T-cell (primary cell): ENCODE measurements around the gene EPAS1. TPM values are rescaled to one million over a fixed set of nuclear protein-coding genes. Genes with fewer than 3 reads are reported as not detected.

Source experiments
- ATAC-seq, 4 experiments: fragments of 200-7000 bp in 3 of 4; fragments of 150-1000 bp in 1 of 4; cut with Tn5 transposase; replicated peaks in 1 of 4; 1 replicate in 3 of 4; 2 replicates in 1 of 4; pipeline ENCODE4 v1.10.0; 2021; ENCODE audit warnings: moderate library complexity in 3 of 4, mild to moderate bottlenecking in 2 of 4, moderate number of reproducible peaks in 1 of 4
- CTCF ChIA-PET, 2 donors: fragments of 300-600 bp; sonication (Branson Sonifier 250); formaldehyde crosslinking; loops; one replicate each; lab custom pipeline; 2022; ENCODE audit warnings: antibody characterized with exemption in 2 of 2; lab: Charles Lee
- POLR2A ChIA-PET, 2 donors: fragments of 300-600 bp; sonication (Branson Sonifier 250); formaldehyde crosslinking; loops; one replicate each; lab custom pipeline; 2022; ENCODE audit warnings: antibody characterized with exemption in 2 of 2; lab: Charles Lee
- DNase-seq, 35 experiments: peaks; one replicate each; pipeline versions ENCODE4 v3.0.0 to v3.0.0-alpha.2; 2013 to 2023
- H3K27ac ChIP-seq: one replicate; pipeline ENCODE4 v1.5.1; 2013; ENCODE audit warnings: low read length
- H3K27me3 ChIP-seq, 2 experiments: replicated peaks in 1 of 2; 1 replicate in 1 of 2; 2 replicates in 1 of 2; pipeline versions ENCODE4 v1.6.1 to v1.7.0; 2013; ENCODE audit warnings: low read length in 1 of 2, mixed read lengths in 1 of 2; ENCODE audit not compliant: control insufficient read depth in 2 of 2, insufficient read depth in 2 of 2; ENCODE audit errors: extremely low read depth in 1 of 2
- H3K36me3 ChIP-seq, 2 donors: 1 replicate in 1 of 2; 2 replicates in 1 of 2; pipeline versions ENCODE4 v1.6.1 to v1.7.0; 2013; ENCODE audit warnings: low read length in 1 of 2; ENCODE audit not compliant: control insufficient read depth in 2 of 2, insufficient read depth in 1 of 2; ENCODE audit errors: extremely low read depth in 1 of 2
- H3K4me1 ChIP-seq, 2 experiments: 1 replicate in 1 of 2; 2 replicates in 1 of 2; pipeline versions ENCODE4 v1.6.1 to v1.7.0; 2013; ENCODE audit warnings: low read length in 2 of 2, mixed read lengths in 1 of 2; ENCODE audit not compliant: insufficient read depth in 2 of 2, control insufficient read depth in 1 of 2; ENCODE audit errors: extremely low read depth in 1 of 2
- H3K4me3 ChIP-seq, 2 donors: 1 replicate in 1 of 2; 2 replicates in 1 of 2; pipeline versions ENCODE4 v1.5.1 to v1.7.0; 2013; ENCODE audit warnings: mild to moderate bottlenecking in 2 of 2, low read length in 1 of 2, moderate library complexity in 1 of 2; ENCODE audit not compliant: control insufficient read depth in 1 of 2; ENCODE audit errors: extremely low read depth in 1 of 2
- H3K9me3 ChIP-seq: 2 replicates; pipeline ENCODE4 v1.7.0; 2013
- H3K27ac Mint-ChIP-seq, 2 donors: one replicate each; pipeline ENCODE4 v1.8.0; 2020 to 2021; ENCODE audit warnings: mild to moderate bottlenecking in 2 of 2, mixed read lengths in 2 of 2
- H3K27me3 Mint-ChIP-seq, 2 donors: one replicate each; pipeline ENCODE4 v1.8.0; 2021 to 2022; ENCODE audit warnings: mixed read lengths in 2 of 2
- H3K36me3 Mint-ChIP-seq: one replicate; pipeline ENCODE4 v1.8.0; 2021; ENCODE audit warnings: mixed read lengths
- H3K4me1 Mint-ChIP-seq, 3 donors: one replicate each; pipeline ENCODE4 v1.8.0; 2020 to 2022; ENCODE audit warnings: mixed read lengths in 3 of 3, mild to moderate bottlenecking in 1 of 3
- H3K4me3 Mint-ChIP-seq, 3 donors: one replicate each; pipeline ENCODE4 v1.8.0; 2020 to 2022; ENCODE audit warnings: mild to moderate bottlenecking in 3 of 3, mixed read lengths in 3 of 3, moderate library complexity in 3 of 3
- H3K9me3 Mint-ChIP-seq, 3 donors: one replicate each; pipeline ENCODE4 v1.8.0; 2020 to 2022; ENCODE audit warnings: mixed read lengths in 3 of 3
- WGBS: methylation state at CpG from one replicate; pipeline ENCODE4 v1.1.5; 2013; ENCODE audit warnings: missing lambda C conversion rate; ENCODE audit not compliant: insufficient coverage; 5-methylcytosine and 5-hydroxymethylcytosine counted together
- total RNA-seq, 35 experiments: library from RNA in 6 of 35; stranded (reverse) in 6 of 35; fragments of 120-200 nt in 1 of 35; gene quantifications; one replicate each; pipeline versions ENCODE4 v1.2.1 to v1.2.4 and lab custom pipeline; 2013 to 2026

Gene EPAS1
- total RNA-seq, 5 donors from 2014 or later (not counting 1 experiment from before 2014, with no cell fraction given): 1.0 to 4.0 (median 3.0) TPM

DNA sequence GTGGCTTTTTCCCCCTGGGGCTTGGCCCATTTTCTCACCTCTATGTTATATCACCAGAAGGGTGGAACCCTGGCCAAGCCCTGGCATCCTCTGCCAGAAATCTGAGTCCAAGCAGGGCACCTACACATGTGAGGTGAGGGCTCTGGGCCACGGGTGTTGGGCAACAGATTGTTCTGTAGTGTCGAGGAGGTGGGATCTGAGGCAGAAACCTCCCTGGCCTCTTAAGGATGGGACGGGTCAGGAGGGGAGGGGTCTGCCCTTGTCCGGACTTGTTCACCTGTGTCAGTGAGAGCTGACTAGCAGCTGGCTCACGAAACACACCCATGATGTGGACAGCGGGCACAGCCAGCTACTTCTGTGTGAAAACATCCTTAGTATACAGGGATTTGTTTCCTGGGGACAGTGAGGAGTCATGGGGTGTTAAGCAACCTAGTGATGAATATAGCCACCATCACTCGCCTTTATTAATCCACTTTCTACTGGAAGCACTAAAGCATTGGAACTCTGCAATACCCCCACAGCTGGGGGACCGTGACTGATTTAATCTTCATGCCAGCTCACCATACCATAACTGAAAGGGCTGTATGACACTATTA, 35.6 kb downstream of the EPAS1 start:
- 50% methylated on average over 1 of the region's 8 CpGs for WGBS
- Mint-ChIP-seq H3K9me3 (no peaks in the 10 kb centered on the region), H3K36me3 (no peaks in the 10 kb centered on the region), H3K4me1 (peaks cover 8 to 35% (median 22%) of the 10 kb centered on the region in 3 donors), H3K4me3 (no peak overlapping the region), H3K27me3 (peaks cover 0 to 3% of the 10 kb centered on the region in 2 donors), H3K27ac (no peak overlapping the region)
- Histone ChIP-seq H3K4me3 (no peak overlapping the region), H3K27ac (no peak overlapping the region), H3K27me3 (peaks cover 0 to 17% of the 10 kb centered on the region in 2 experiments), H3K36me3 (no peaks in the 10 kb centered on the region), H3K4me1 (peaks cover 7% of the 10 kb centered on the region in 2 experiments), H3K9me3 (no peaks in the 10 kb centered on the region)
- ChIA-PET POLR2A (no interaction called here), CTCF (no interaction called here)
- ATAC-seq (no peak), DNase-seq (no peak)

DNA sequence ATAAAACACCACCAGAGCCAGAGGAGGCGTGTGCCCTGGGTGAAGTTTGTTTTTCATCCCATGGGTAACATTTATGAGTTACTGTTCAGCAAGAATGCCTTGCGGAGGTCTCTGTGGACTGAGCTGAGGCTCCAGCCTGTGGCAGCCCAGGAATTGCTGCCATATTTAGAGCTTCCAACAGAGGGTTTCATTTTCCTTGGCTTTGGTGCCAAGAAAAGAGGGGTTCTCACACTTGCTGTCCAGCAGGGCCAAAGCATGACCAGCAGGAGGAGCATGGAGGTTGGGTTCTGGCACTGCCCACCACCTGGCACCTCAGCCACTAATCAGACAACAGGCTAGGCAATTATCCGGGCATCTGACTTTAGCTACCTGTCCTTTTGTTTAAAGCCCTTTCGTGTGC, 36.7 kb downstream of the EPAS1 start:
- H3K9me3 Mint-ChIP-seq: no peaks in the 10 kb centered on the region
- no peak overlapping the region for H3K4me3 Mint-ChIP-seq
- 95% methylated on average over 4 of the region's 4 CpGs for WGBS
- peaks cover 0 to 17% of the 10 kb centered on the region in 2 experiments for H3K27me3 ChIP-seq
- H3K9me3 ChIP-seq: no peaks in the 10 kb centered on the region
- peaks cover 0 to 3% of the 10 kb centered on the region in 2 donors for H3K27me3 Mint-ChIP-seq
- H3K4me3 ChIP-seq: no peak overlapping the region
- no peak overlapping the region for H3K27ac Mint-ChIP-seq
- no peak overlapping the region for H3K27ac ChIP-seq
- CTCF ChIA-PET: interaction anchor here in 1 of 2 donors (1.0 kb wide), 1 partner anchor 13 kb away, joined by 3 read pairs; no protein-coding TSS in a partner anchor
- H3K4me1 Mint-ChIP-seq: peaks cover 10 to 31% (median 27%) of the 10 kb centered on the region in 3 donors
- POLR2A ChIA-PET: no interaction called here
- H3K36me3 Mint-ChIP-seq: no peaks in the 10 kb centered on the region
- no peaks in the 10 kb centered on the region for H3K36me3 ChIP-seq
- peaks cover 7 to 9% of the 10 kb centered on the region in 2 experiments for H3K4me1 ChIP-seq
- DNase-seq (peak in 1 of 35 experiments; percentile 26), ATAC-seq (no peak)

GRCh38 chr2:46334389-46335271, 37.4 kb downstream of the EPAS1 start:
- Histone ChIP-seq H3K27me3 (peaks cover 0 to 17% of the 10 kb centered on the region in 2 experiments), H3K9me3 (no peaks in the 10 kb centered on the region), H3K4me1 (peaks cover 7 to 9% of the 10 kb centered on the region in 2 experiments), H3K27ac (no peak overlapping the region), H3K4me3 (no peak overlapping the region), H3K36me3 (no peaks in the 10 kb centered on the region)
- CTCF ChIA-PET: no interaction called here
- Mint-ChIP-seq H3K27me3 (peaks cover 0 to 3% of the 10 kb centered on the region in 2 donors), H3K4me1 (peaks cover 10 to 28% (median 27%) of the 10 kb centered on the region in 3 donors), H3K9me3 (no peaks in the 10 kb centered on the region), H3K27ac (no peak overlapping the region), H3K36me3 (no peaks in the 10 kb centered on the region), H3K4me3 (no peak overlapping the region)
- POLR2A ChIA-PET: no interaction called here
- DNase-seq (no peak), ATAC-seq (no peak)
- WGBS: 53% methylated on average over 1 of the region's 6 CpGs

DNA sequence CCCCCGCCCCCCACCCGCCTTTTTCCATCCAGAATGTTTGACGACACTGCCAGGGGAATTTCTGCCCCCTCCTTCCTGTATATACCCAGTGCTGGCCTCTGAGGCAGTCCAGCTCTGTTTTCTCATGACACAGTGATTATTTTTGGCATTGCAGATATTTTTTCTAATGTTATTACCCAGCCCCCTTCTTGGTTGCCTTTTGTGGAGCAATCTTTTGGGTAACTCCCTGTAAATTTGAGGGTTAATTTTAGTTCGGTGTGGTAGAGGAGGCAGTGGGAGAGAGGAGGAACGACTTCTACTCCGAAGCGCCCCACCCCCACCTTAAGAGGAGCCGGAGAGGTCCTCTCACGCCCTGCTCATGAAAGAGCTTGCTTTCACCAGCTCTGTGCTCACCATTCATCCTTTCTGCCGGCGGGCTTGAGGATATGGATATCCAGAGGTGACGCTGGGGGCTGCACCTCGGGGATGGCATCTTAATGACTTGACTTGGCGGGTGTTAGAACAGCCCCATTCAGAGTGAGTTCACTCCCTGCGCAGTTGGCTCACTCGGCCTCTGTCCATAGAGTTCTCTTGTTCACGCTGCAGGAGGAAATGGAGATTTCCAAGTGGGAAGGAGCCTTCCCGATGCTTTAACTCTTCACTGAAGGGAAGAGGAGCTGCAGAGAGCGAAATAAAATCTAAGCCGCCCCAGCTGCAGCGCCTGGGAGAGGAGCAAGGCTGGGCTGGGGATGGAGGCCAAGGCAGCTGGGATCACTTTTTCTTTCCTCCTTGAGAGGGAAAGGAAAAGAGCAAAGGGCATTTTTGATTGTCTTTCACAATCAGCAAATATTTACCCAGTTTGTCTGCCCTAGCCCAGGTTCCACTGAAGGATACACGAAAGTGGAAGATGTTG, 38.4 kb downstream of the EPAS1 start:
- ChIA-PET POLR2A (no interaction called here), CTCF (interaction anchor here in 1 of 2 donors (0.5 to 0.6 kb wide), 2 partner anchors 972 to 1532 kb away, joined by 4 to 6 read pairs; no protein-coding TSS in a partner anchor)
- H3K27ac Mint-ChIP-seq: no peak overlapping the region
- WGBS: 83% methylated on average over 6 of the region's 22 CpGs
- no peaks in the 10 kb centered on the region for H3K36me3 Mint-ChIP-seq
- H3K4me3 Mint-ChIP-seq: no peak overlapping the region
- no peaks in the 10 kb centered on the region for H3K9me3 Mint-ChIP-seq
- H3K36me3 ChIP-seq: no peaks in the 10 kb centered on the region
- H3K4me1 Mint-ChIP-seq: peaks cover 10 to 31% (median 27%) of the 10 kb centered on the region in 3 donors
- H3K27ac ChIP-seq: no peak overlapping the region
- DNase-seq: no peak
- peaks cover 7 to 9% of the 10 kb centered on the region in 2 experiments for H3K4me1 ChIP-seq
- no peak overlapping the region for H3K4me3 ChIP-seq
- peaks cover 0 to 3% of the 10 kb centered on the region in 2 donors for H3K27me3 Mint-ChIP-seq
- no peak for ATAC-seq
- no peaks in the 10 kb centered on the region for H3K9me3 ChIP-seq
- H3K27me3 ChIP-seq: peaks cover 0 to 17% of the 10 kb centered on the region in 2 experiments

DNA sequence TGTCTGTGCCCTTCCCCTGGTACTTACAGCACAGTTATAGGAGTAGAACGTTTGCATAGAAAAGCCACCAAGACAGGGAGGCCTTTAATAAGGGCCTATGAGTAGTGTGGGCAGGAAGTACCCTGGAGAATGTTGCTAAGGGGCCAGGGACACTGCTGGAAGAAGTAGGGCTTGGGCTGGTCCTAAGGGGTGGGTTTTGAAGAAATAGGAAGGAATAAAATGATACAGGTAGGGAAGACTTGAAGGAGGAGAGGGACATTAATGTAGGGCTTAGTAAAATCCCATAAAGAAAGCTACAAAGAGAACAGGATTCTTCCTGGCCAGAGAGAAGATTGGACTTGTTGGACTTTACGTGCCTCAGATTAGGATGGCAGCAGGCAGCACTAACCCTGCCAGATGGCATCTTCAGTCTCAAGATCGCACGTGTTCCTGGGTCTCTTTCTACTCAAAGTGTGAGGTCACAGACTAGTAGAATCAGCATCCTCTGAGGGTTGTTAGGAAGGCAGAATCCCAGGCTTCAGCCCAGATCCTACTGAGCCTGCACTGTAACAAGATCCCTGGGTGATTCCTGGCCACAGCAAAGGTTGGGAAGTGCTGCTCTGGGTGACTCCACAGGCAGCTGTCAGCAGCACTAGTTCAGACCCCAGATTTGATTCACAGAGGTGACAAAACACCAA, 39.2 kb downstream of the EPAS1 start:
- ChIA-PET CTCF (interaction anchor here in 1 of 2 donors (0.6 kb wide), 1 partner anchor 972 kb away, joined by 4 read pairs; no protein-coding TSS in a partner anchor), POLR2A (no interaction called here)
- peaks cover 0 to 3% of the 10 kb centered on the region in 2 donors for H3K27me3 Mint-ChIP-seq
- 84% methylated on average over 3 of the region's 4 CpGs for WGBS
- no peaks in the 10 kb centered on the region for H3K36me3 ChIP-seq
- no peak overlapping the region for H3K4me3 Mint-ChIP-seq
- ATAC-seq (no peak), DNase-seq (no peak)
- no peaks in the 10 kb centered on the region for H3K9me3 ChIP-seq
- peaks cover 0 to 17% of the 10 kb centered on the region in 2 experiments for H3K27me3 ChIP-seq
- no peak overlapping the region for H3K27ac Mint-ChIP-seq
- no peaks in the 10 kb centered on the region for H3K36me3 Mint-ChIP-seq
- H3K27ac ChIP-seq: no peak overlapping the region
- H3K4me3 ChIP-seq: no peak overlapping the region
- H3K4me1 Mint-ChIP-seq: peaks cover 10 to 37% (median 27%) of the 10 kb centered on the region in 3 donors
- peaks cover 7 to 9% of the 10 kb centered on the region in 2 experiments for H3K4me1 ChIP-seq
- no peaks in the 10 kb centered on the region for H3K9me3 Mint-ChIP-seq
